GM23248 (cell line): ENCODE results near the gene GJB1. TPM values are rescaled to one million over a fixed set of nuclear protein-coding genes. Genes with fewer than 3 reads are reported as not detected.

Experiments used
- DNase-seq: peaks from one replicate; pipeline ENCODE4 v3.0.0-alpha.2; 2015
- H2AFZ ChIP-seq: fragments of 200-600 bp; sonication (generic); 2 replicates; pipeline ENCODE4 v1.6.1; 2016; ENCODE audit warnings: antibody characterized with exemption
- H3F3A ChIP-seq: fragments of 200-600 bp; sonication (generic); 2 replicates; pipeline ENCODE4 v1.6.1; 2016; ENCODE audit warnings: mild to moderate bottlenecking, antibody characterized with exemption, mixed run types; ENCODE audit not compliant: insufficient read depth
- H3K27ac ChIP-seq: fragments of 200-600 bp; sonication (generic); 2 replicates; pipeline ENCODE4 v1.5.1; 2016; ENCODE audit warnings: mild to moderate bottlenecking
- H3K27me3 ChIP-seq: fragments of 200-600 bp; sonication (generic); replicated peaks from 2 replicates; pipeline ENCODE4 v1.6.1; 2016; ENCODE audit warnings: mild to moderate bottlenecking; ENCODE audit not compliant: insufficient read depth
- H3K36me3 ChIP-seq: fragments of 200-600 bp; sonication (generic); 2 replicates; pipeline ENCODE4 v1.6.1; 2016; ENCODE audit warnings: low read depth, mild to moderate bottlenecking
- H3K4me1 ChIP-seq: fragments of 200-600 bp; sonication (generic); 2 replicates; pipeline ENCODE4 v1.6.1; 2016; ENCODE audit warnings: mild to moderate bottlenecking; ENCODE audit not compliant: insufficient read depth
- H3K4me2 ChIP-seq: fragments of 200-600 bp; sonication (generic); one replicate; pipeline ENCODE4 v1.6.1; 2016; ENCODE audit warnings: mild to moderate bottlenecking; ENCODE audit not compliant: unreplicated experiment
- H3K4me3 ChIP-seq: fragments of 200-600 bp; sonication (generic); 2 replicates; pipeline ENCODE4 v1.5.1; 2016; ENCODE audit warnings: mild to moderate bottlenecking
- H3K79me2 ChIP-seq: fragments of 200-600 bp; sonication (generic); 2 replicates; pipeline ENCODE4 v1.6.1; 2016; ENCODE audit warnings: mild to moderate bottlenecking; ENCODE audit not compliant: insufficient read depth
- H3K9ac ChIP-seq: fragments of 200-600 bp; sonication (generic); 2 replicates; pipeline ENCODE4 v1.6.1; 2016; ENCODE audit warnings: mild to moderate bottlenecking
- H3K9me2 ChIP-seq: fragments of 200-600 bp; sonication (generic); 2 replicates; pipeline ENCODE4 v1.6.1; 2016; ENCODE audit warnings: mixed run types, mild to moderate bottlenecking, moderate library complexity; ENCODE audit not compliant: insufficient read depth
- H3K9me3 ChIP-seq: fragments of 200-600 bp; sonication (generic); one replicate; pipeline ENCODE4 v1.6.1; 2017; ENCODE audit warnings: low read depth
- H4K20me1 ChIP-seq: fragments of 200-600 bp; sonication (generic); 2 replicates; pipeline ENCODE4 v1.6.0; 2016; ENCODE audit not compliant: insufficient read depth
- EZH2 ChIP-seq: fragments of 200-600 bp; sonication (generic); IDR thresholded peaks from 2 replicates; pipeline ENCODE4 v1.6.1; 2018; ENCODE audit warnings: antibody characterized with exemption, mild to moderate bottlenecking; ENCODE audit not compliant: insufficient read depth, poor library complexity, severe bottlenecking
- EZH2phosphoT487 ChIP-seq: fragments of 200-600 bp; sonication (generic); IDR thresholded peaks from 2 replicates; pipeline ENCODE4 v1.6.1; 2018; ENCODE audit warnings: antibody characterized with exemption, moderate library complexity, mild to moderate bottlenecking, low read depth; ENCODE audit not compliant: insufficient read depth
- WGBS, 2 experiments: methylation state at CpG; one replicate each; pipeline ENCODE4 v1.1.6; 2015 to 2017; ENCODE audit warnings: low lambda C conversion rate in 2 of 2, low coverage in 1 of 2; ENCODE audit errors: missing lambda C conversion rate in 2 of 2; 5-methylcytosine and 5-hydroxymethylcytosine counted together
- in situ Hi-C: fragments of 300-500 bp; cut with MboI; formaldehyde crosslinking; loops from 2 replicates; pipeline ENCODE4 v1.15.0; 2020
- polyA plus RNA-seq: library from polyadenylated mRNA; unstranded; fragments of >200 nt; fragmentation: Nextera tagmentation; extraction: Ambion mirVana; gene quantifications from 2 replicates; pipeline ENCODE4 v1.2.1, GENCODE V29; 2016
- total RNA-seq: library from RNA; depleted of rRNA; stranded (reverse); fragments of >200 nt; shearing (Covaris generic); gene quantifications from 2 replicates; pipeline ENCODE4 v1.2.3, GENCODE V29; 2014

Gene GJB1
- total and polyA plus RNA-seq, 2 experiments from 2014 or later: not detected

DNA sequence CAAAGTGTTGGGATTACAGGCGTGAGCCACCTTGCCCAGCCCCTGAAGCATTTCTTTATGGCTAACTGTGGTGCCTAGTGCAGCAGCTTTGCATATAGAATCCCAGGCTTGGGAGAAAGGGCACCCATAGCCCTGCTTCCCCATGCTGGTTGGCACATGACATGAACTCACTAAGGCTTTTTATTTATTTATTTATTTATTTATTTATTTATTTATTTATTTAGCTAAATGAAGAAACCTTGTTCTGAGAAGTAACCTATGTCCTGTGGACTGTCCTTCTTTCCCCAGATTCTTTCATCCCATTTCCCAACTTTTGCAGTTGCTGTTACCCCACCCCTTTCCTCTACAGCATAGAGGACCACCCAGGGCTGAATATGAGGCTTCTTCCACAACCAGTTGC, 1.9 kb upstream of the GJB1 start:
- Histone ChIP-seq H3K9me2 (no peaks in the 10 kb centered on the region), H3K4me2 (no peak overlapping the region), H3K27ac (no peak overlapping the region), H3K36me3 (no peaks in the 10 kb centered on the region), H3K9ac (no peak overlapping the region), H3K9me3 (no peaks in the 10 kb centered on the region), H3K79me2 (no peaks in the 10 kb centered on the region), H2AFZ (no peak overlapping the region), H3K4me1 (no peaks in the 10 kb centered on the region), H3K4me3 (no peak overlapping the region), H4K20me1 (no peaks in the 10 kb centered on the region), H3F3A (no peaks in the 10 kb centered on the region), H3K27me3 (no peaks in the 10 kb centered on the region)
- 83 to 86% methylated on average over 1 of the region's 1 CpG for WGBS, 2 experiments
- TF ChIP-seq EZH2phosphoT487 (no peak), EZH2 (no peak)
- no peak for DNase-seq
- in situ Hi-C loops: no loop called here

DNA sequence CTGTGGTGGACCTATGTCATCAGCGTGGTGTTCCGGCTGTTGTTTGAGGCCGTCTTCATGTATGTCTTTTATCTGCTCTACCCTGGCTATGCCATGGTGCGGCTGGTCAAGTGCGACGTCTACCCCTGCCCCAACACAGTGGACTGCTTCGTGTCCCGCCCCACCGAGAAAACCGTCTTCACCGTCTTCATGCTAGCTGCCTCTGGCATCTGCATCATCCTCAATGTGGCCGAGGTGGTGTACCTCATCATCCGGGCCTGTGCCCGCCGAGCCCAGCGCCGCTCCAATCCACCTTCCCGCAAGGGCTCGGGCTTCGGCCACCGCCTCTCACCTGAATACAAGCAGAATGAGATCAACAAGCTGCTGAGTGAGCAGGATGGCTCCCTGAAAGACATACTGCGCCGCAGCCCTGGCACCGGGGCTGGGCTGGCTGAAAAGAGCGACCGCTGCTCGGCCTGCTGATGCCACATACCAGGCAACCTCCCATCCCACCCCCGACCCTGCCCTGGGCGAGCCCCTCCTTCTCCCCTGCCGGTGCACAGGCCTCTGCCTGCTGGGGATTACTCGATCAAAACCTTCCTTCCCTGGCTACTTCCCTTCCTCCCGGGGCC, 1.2 kb downstream of the GJB1 start:
- H3K27me3 ChIP-seq: no peaks in the 10 kb centered on the region
- H2AFZ ChIP-seq: no peak overlapping the region
- no peak overlapping the region for H3K27ac ChIP-seq
- no peaks in the 10 kb centered on the region for H3F3A ChIP-seq
- 72 to 86% methylated on average over 7 to 29 of the region's 32 CpGs for WGBS, 2 experiments
- H3K9me2 ChIP-seq: no peaks in the 10 kb centered on the region
- no peak overlapping the region for H3K9ac ChIP-seq
- no peaks in the 10 kb centered on the region for H3K79me2 ChIP-seq
- H4K20me1 ChIP-seq: no peaks in the 10 kb centered on the region
- DNase-seq: no peak
- in situ Hi-C loops: no loop called here
- H3K9me3 ChIP-seq: no peaks in the 10 kb centered on the region
- no peak overlapping the region for H3K4me3 ChIP-seq
- H3K36me3 ChIP-seq: no peaks in the 10 kb centered on the region
- H3K4me1 ChIP-seq: no peaks in the 10 kb centered on the region
- TF ChIP-seq EZH2 (no peak), EZH2phosphoT487 (no peak)
- no peak overlapping the region for H3K4me2 ChIP-seq

DNA sequence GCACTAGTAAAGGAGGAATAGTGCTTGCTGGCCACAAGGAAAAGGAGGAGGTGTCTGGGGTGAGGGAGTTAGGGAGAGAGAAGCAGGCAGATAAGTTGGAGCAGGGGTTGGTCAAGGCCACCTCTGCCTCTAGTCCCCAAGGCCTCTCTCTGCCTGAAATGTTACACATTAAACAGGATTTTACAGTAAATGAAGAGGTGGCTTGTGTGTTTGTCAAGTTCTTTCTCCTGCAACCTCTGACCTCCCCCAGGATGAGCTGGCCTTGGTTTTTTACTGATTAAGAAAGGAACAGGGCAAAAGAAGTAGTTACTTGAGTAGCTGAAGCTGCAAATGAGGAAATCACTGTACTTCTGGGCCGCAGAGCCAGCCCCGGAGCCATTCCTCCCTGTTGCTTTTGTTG, 2.0 kb downstream of the GJB1 start:
- no peaks in the 10 kb centered on the region for H3K27me3 ChIP-seq
- no peak for TF ChIP-seq EZH2
- no peak for TF ChIP-seq EZH2phosphoT487
- H3K79me2 ChIP-seq: no peaks in the 10 kb centered on the region
- no peaks in the 10 kb centered on the region for H3K4me1 ChIP-seq
- no peak overlapping the region for H2AFZ ChIP-seq
- H3K9me2 ChIP-seq: no peaks in the 10 kb centered on the region
- no peak overlapping the region for H3K4me2 ChIP-seq
- H3K27ac ChIP-seq: no peak overlapping the region
- H3K4me3 ChIP-seq: no peak overlapping the region
- no peaks in the 10 kb centered on the region for H3K36me3 ChIP-seq
- no peak for DNase-seq
- in situ Hi-C loops: no loop called here
- no peak overlapping the region for H3K9ac ChIP-seq
- H3F3A ChIP-seq: no peaks in the 10 kb centered on the region
- H4K20me1 ChIP-seq: no peaks in the 10 kb centered on the region
- no peaks in the 10 kb centered on the region for H3K9me3 ChIP-seq
- WGBS, 2 experiments: 100% methylated on average over 2 of the region's 2 CpGs

DNA sequence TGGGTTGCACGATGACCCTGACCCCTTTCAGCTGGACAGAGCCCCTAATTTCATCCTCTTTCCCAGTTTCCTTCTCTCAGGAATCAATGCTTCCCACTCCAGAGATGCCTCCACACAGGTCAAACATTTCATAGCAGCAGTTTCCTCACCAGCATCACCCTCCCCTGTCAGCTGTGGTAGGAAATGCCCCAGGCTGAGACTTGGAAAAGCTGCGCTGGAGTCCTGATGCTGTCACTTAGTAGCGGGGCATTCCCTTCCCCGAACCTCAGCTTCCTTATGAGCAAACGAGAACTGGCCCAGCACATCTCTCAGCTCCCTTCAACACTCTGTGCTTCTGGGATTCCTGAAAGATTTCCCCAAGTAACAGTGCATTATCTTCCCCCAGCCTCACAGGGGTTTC, 2.7 kb downstream of the GJB1 start:
- TF ChIP-seq EZH2phosphoT487 (no peak), EZH2 (no peak)
- Histone ChIP-seq H3K36me3 (no peaks in the 10 kb centered on the region), H3F3A (no peaks in the 10 kb centered on the region), H3K4me2 (no peak overlapping the region), H4K20me1 (no peaks in the 10 kb centered on the region), H3K9ac (no peak overlapping the region), H3K4me1 (no peaks in the 10 kb centered on the region), H3K79me2 (no peaks in the 10 kb centered on the region), H3K9me3 (no peaks in the 10 kb centered on the region), H3K27ac (no peak overlapping the region), H3K27me3 (no peaks in the 10 kb centered on the region), H2AFZ (no peak overlapping the region), H3K4me3 (no peak overlapping the region), H3K9me2 (no peaks in the 10 kb centered on the region)
- no peak for DNase-seq
- 56 to 58% methylated on average over 5 of the region's 5 CpGs for WGBS, 2 experiments
- in situ Hi-C loops: no loop called here
